Measurements from ENCODE around the gene PDLIM7.

Gene PDLIM7

DNA sequence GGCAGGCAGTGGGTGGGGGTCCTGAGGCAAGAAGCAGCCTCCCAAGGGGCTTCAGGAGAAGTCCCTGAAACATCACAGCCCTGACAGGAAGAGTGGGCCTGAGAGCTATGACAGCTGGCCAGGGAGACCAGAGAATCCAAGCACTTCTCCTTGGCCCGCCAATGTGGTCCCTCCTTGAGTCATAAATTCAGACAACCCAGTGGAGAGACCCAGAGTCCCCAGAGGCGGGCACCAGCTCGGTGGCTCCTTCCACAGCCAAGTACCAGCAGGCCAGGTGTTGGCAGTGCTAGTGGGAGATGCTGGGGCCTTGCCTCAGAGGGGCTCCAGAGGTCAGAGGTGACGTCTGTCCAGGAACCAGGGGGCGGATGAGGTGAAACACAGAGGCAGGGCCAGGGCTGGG, 13.8 kb upstream of the PDLIM7 start:
- ChIA-PET CTCF (interaction anchor here (1.2 to 12.3 kb wide), 5 partner anchors 10 to 141 kb away, joined by 3 to 206 read pairs (median 4); partner anchors contain the start of gene PDLIM7), POLR2A (interaction anchor here (1.0 to 1.1 kb wide), 2 partner anchors 57 to 141 kb away, joined by 3 read pairs; no protein-coding TSS in a partner anchor)
- H3K4me3 ChIP-seq (ENCODE audit: control insufficient read depth in 1 of 7, extremely low read depth in 1 of 7, insufficient read depth in 4 of 7, low read depth in 2 of 7, low read length in 6 of 7), result no peak overlapping the region
- H3K9me3 ChIP-seq (ENCODE audit: control extremely low read depth in 1 of 5, control insufficient read depth in 4 of 5, insufficient read depth in 2 of 5, low read depth in 1 of 5, low read length in 4 of 5), result no peaks in the 10 kb centered on the region
- H3K4me1 ChIP-seq (ENCODE audit: control extremely low read depth in 1 of 4, control insufficient read depth in 4 of 4, insufficient read depth in 4 of 4, low read length in 3 of 4), result peaks cover 10 to 60% (median 58%) of the 10 kb centered on the region in 4 experiments
- H3K27ac ChIP-seq (ENCODE audit: insufficient read depth in 1 of 2, low read depth in 1 of 2, low read length in 2 of 2, poor library complexity in 1 of 2, severe bottlenecking in 2 of 2), result peak overlapping the region; percentile 58 to 82
- 88% methylated on average over 5 of the region's 5 CpGs for WGBS (ENCODE audit: insufficient coverage)
- peak in 2 of 3 donors; percentile 16 to 27 for DNase-seq
- H3K27me3 ChIP-seq (replicated peaks in 2 of 5; ENCODE audit: control insufficient read depth in 4 of 5, insufficient read depth in 5 of 5, low read length in 4 of 5), result no peaks in the 10 kb centered on the region
- H3K36me3 ChIP-seq (ENCODE audit: control insufficient read depth in 4 of 4, insufficient read depth in 4 of 4, low read length in 3 of 4), result peaks cover 0 to 60% (median 50%) of the 10 kb centered on the region in 4 experiments

DNA sequence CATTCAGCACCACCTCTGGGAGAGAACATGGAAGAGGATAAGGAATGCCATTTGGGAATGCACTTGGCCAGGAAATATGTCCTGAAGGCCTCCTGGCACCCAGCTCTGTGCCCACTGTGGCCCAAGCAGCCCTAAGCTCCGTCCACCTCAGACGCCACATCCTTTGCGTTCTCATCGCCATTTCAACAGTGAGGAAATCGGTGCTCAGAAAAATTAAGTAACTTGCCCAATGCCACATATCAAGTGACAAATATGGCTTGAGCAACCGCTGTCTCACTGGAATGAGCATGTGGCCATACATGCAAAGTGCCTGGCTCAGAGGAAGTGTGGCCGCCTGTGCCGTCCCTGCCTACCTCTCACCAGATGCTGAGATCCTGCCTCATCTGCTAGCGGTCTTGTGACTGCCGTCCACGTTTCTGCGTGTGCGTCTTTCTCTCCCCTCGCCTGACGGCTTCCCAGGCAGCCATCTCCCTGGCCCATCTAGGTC, 13.2 kb upstream of the PDLIM7 start:
- WGBS (ENCODE audit: insufficient coverage), result 60% methylated on average over 15 of the region's 15 CpGs
- ChIA-PET POLR2A (interaction anchor here (1.0 to 1.1 kb wide), 2 partner anchors 56 to 141 kb away, joined by 3 read pairs; no protein-coding TSS in a partner anchor), CTCF (interaction anchor here (1.2 to 12.3 kb wide), 6 partner anchors 11 to 141 kb away, joined by 3 to 206 read pairs (median 4); partner anchors contain the start of gene PDLIM7)
- DNase-seq, result peak in 2 of 3 donors; percentile 78 to 81
- H3K27ac ChIP-seq (ENCODE audit: insufficient read depth in 1 of 2, low read depth in 1 of 2, low read length in 2 of 2, poor library complexity in 1 of 2, severe bottlenecking in 2 of 2), result peak overlapping the region; percentile 58 to 82
- peak overlapping the region in 4 of 7 experiments; percentile 71 to 83 (median 78) for H3K4me3 ChIP-seq (ENCODE audit: control insufficient read depth in 1 of 7, extremely low read depth in 1 of 7, insufficient read depth in 4 of 7, low read depth in 2 of 7, low read length in 6 of 7)
- peaks cover 0 to 57% (median 49%) of the 10 kb centered on the region in 4 experiments for H3K36me3 ChIP-seq (ENCODE audit: control insufficient read depth in 4 of 4, insufficient read depth in 4 of 4, low read length in 3 of 4)
- H3K9me3 ChIP-seq (ENCODE audit: control extremely low read depth in 1 of 5, control insufficient read depth in 4 of 5, insufficient read depth in 2 of 5, low read depth in 1 of 5, low read length in 4 of 5), result no peaks in the 10 kb centered on the region
- H3K4me1 ChIP-seq (ENCODE audit: control extremely low read depth in 1 of 4, control insufficient read depth in 4 of 4, insufficient read depth in 4 of 4, low read length in 3 of 4), result peaks cover 5 to 55% (median 52%) of the 10 kb centered on the region in 4 experiments
- H3K27me3 ChIP-seq (replicated peaks in 2 of 5; ENCODE audit: control insufficient read depth in 4 of 5, insufficient read depth in 5 of 5, low read length in 4 of 5), result no peaks in the 10 kb centered on the region

DNA sequence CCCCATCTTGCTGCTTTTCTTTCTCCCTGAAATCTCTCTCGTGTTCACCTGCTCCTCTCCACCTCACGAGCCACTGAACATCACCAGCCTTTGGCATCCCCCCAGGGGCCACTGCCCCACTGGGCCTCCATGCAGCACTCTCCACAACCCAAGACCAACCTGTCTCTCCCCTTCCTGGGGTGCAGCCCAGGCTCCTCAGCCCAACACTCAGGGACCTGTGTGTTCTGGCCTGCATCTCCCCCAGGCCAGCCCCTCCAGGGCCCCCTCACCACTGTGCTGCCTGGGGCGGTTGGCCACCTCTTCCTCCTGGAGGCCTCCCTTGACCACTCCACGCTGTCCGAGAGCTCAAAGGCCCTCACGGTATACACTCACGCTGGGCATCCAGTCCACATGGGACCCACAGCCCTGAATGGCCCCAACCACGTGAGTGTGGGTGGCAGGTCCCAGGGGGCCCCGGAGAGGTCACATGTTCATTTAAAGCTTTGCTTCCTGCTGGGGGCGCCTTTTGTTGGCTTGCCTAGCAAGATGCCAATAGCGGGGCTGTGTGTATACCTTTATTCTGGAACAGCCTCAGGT, 12.7 kb upstream of the PDLIM7 start:
- POLR2A ChIA-PET, result interaction anchor here (0.6 to 1.0 kb wide), 2 partner anchors 56 to 396 kb away, joined by 3 read pairs; no protein-coding TSS in a partner anchor
- Histone ChIP-seq H3K9me3 (ENCODE audit: control extremely low read depth in 1 of 5, control insufficient read depth in 4 of 5, insufficient read depth in 2 of 5, low read depth in 1 of 5, low read length in 4 of 5) (no peaks in the 10 kb centered on the region), H3K4me1 (ENCODE audit: control extremely low read depth in 1 of 4, control insufficient read depth in 4 of 4, insufficient read depth in 4 of 4, low read length in 3 of 4) (peaks cover 3 to 51% (median 47%) of the 10 kb centered on the region in 4 experiments), H3K4me3 (ENCODE audit: control insufficient read depth in 1 of 7, extremely low read depth in 1 of 7, insufficient read depth in 4 of 7, low read depth in 2 of 7, low read length in 6 of 7) (peak overlapping the region; percentile 3 to 83 (median 71)), H3K27ac (ENCODE audit: insufficient read depth in 1 of 2, low read depth in 1 of 2, low read length in 2 of 2, poor library complexity in 1 of 2, severe bottlenecking in 2 of 2) (peak overlapping the region; percentile 58 to 82), H3K27me3 (replicated peaks in 2 of 5; ENCODE audit: control insufficient read depth in 4 of 5, insufficient read depth in 5 of 5, low read length in 4 of 5) (no peaks in the 10 kb centered on the region), H3K36me3 (ENCODE audit: control insufficient read depth in 4 of 4, insufficient read depth in 4 of 4, low read length in 3 of 4) (peaks cover 0 to 56% (median 49%) of the 10 kb centered on the region in 4 experiments)
- DNase-seq, result peak in 2 of 3 donors; percentile 24 to 46
- CTCF ChIA-PET, result interaction anchor here (1.2 to 12.3 kb wide), 8 partner anchors 11 to 120 kb away, joined by 3 to 206 read pairs (median 4); partner anchors contain the start of gene PDLIM7
- WGBS (ENCODE audit: insufficient coverage), result 23% methylated on average over 7 of the region's 11 CpGs

DNA sequence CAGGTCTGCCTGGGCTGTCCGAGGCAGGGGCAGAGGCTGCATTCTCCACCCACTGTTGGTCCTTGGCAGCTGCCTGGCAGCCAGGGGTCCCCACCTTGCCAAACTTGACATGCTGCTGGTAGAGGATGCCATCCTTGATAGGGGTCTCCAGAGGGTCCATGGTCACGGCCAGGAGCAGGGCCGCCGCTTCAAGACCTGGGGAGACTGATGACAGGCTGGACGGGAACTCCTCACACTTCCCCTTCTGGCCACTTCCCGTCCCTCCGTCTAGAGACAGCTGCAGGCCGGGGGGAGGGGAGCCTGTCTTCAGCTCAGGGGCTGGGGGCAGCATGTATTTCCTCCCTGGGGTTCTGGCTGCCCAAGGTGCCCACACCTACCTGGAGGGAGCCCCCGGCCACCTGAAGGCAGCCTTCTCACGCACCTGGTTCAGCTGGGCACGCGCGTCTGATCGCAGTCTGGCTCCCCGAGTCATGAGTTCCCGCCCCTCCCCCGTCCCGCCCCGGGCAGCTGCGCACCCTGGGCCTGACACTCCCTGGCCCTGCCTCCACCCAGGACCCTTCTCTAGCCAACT, 12.1 kb upstream of the PDLIM7 start, which contains the start of gene DOK3:
Gene DOK3 (minus strand): TSS at position 446 of the 571 bp plus-strand sequence. CDS start 286 bp downstream, at position 160.
- no peaks in the 10 kb centered on the region for H3K9me3 ChIP-seq (ENCODE audit: control extremely low read depth in 1 of 5, control insufficient read depth in 4 of 5, insufficient read depth in 2 of 5, low read depth in 1 of 5, low read length in 4 of 5)
- peaks cover 0 to 56% (median 48%) of the 10 kb centered on the region in 4 experiments for H3K36me3 ChIP-seq (ENCODE audit: control insufficient read depth in 4 of 4, insufficient read depth in 4 of 4, low read length in 3 of 4)
- ChIA-PET CTCF (interaction anchor here (1.0 to 12.3 kb wide), 14 partner anchors 12 to 200 kb away, joined by 3 to 206 read pairs (median 6); partner anchors contain the start of genes PDLIM7 and PFN3), POLR2A (interaction anchor here (0.6 to 1.3 kb wide), 4 partner anchors 12 to 395 kb away, joined by 3 to 6 read pairs (median 3); partner anchors contain the start of genes PDLIM7 and TMED9)
- H3K27me3 ChIP-seq (replicated peaks in 2 of 5; ENCODE audit: control insufficient read depth in 4 of 5, insufficient read depth in 5 of 5, low read length in 4 of 5), result no peaks in the 10 kb centered on the region
- peaks cover 3 to 51% (median 47%) of the 10 kb centered on the region in 4 experiments for H3K4me1 ChIP-seq (ENCODE audit: control extremely low read depth in 1 of 4, control insufficient read depth in 4 of 4, insufficient read depth in 4 of 4, low read length in 3 of 4)
- H3K4me3 ChIP-seq (ENCODE audit: control insufficient read depth in 1 of 7, extremely low read depth in 1 of 7, insufficient read depth in 4 of 7, low read depth in 2 of 7, low read length in 6 of 7), result peak within 1 kb of the TSS; percentile 28 to 83 (median 71)
- DNase-seq, result peak in 2 of 3 donors; percentile 32 to 45
- H3K27ac ChIP-seq (ENCODE audit: insufficient read depth in 1 of 2, low read depth in 1 of 2, low read length in 2 of 2, poor library complexity in 1 of 2, severe bottlenecking in 2 of 2), result peak within 1 kb of the TSS; percentile 58 to 82
- 3% methylated on average over 16 of the region's 20 CpGs for WGBS (ENCODE audit: insufficient coverage)

DNA sequence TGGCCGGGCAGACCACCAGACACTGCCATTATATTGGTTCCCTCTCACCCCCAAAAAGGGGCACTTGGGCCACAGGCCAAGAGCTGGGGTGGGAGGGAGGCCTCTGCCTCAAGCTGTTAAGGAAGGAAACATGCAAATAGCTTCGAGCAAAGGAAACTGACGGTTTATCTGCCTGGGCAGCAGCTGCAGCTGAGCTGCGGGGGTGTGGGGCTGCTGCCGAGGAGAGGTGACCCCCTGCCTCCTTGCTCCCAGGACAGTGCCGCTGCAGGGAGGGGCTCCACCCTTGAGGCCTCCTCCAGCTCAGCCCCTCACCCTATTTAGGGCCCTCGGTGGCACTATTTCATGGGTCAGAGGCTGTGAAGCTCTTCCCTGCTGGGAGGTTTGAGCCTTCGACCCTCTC, 11.4 kb upstream of the PDLIM7 start:
- CTCF ChIA-PET, result interaction anchor here (1.0 to 12.3 kb wide), 18 partner anchors 13 to 199 kb away, joined by 3 to 206 read pairs (median 4); partner anchors contain the start of genes PDLIM7, PFN3 and SLC34A1
- peak in 2 of 3 donors; percentile 84 to 89 for DNase-seq
- POLR2A ChIA-PET, result interaction anchor here (0.6 to 1.4 kb wide), 4 partner anchors 11 to 53 kb away, joined by 3 to 6 read pairs (median 4); partner anchors contain the start of gene PDLIM7
- no peaks in the 10 kb centered on the region for H3K27me3 ChIP-seq (replicated peaks in 2 of 5; ENCODE audit: control insufficient read depth in 4 of 5, insufficient read depth in 5 of 5, low read length in 4 of 5)
- no peaks in the 10 kb centered on the region for H3K9me3 ChIP-seq (ENCODE audit: control extremely low read depth in 1 of 5, control insufficient read depth in 4 of 5, insufficient read depth in 2 of 5, low read depth in 1 of 5, low read length in 4 of 5)
- peak overlapping the region; percentile 58 to 82 for H3K27ac ChIP-seq (ENCODE audit: insufficient read depth in 1 of 2, low read depth in 1 of 2, low read length in 2 of 2, poor library complexity in 1 of 2, severe bottlenecking in 2 of 2)
- 0% methylated on average over 7 of the region's 8 CpGs for WGBS (ENCODE audit: insufficient coverage)
- H3K4me1 ChIP-seq (ENCODE audit: control extremely low read depth in 1 of 4, control insufficient read depth in 4 of 4, insufficient read depth in 4 of 4, low read length in 3 of 4), result peaks cover 3 to 51% (median 47%) of the 10 kb centered on the region in 4 experiments
- H3K4me3 ChIP-seq (ENCODE audit: control insufficient read depth in 1 of 7, extremely low read depth in 1 of 7, insufficient read depth in 4 of 7, low read depth in 2 of 7, low read length in 6 of 7), result peak overlapping the region; percentile 28 to 83 (median 71)
- peaks cover 0 to 56% (median 46%) of the 10 kb centered on the region in 4 experiments for H3K36me3 ChIP-seq (ENCODE audit: control insufficient read depth in 4 of 4, insufficient read depth in 4 of 4, low read length in 3 of 4)

DNA sequence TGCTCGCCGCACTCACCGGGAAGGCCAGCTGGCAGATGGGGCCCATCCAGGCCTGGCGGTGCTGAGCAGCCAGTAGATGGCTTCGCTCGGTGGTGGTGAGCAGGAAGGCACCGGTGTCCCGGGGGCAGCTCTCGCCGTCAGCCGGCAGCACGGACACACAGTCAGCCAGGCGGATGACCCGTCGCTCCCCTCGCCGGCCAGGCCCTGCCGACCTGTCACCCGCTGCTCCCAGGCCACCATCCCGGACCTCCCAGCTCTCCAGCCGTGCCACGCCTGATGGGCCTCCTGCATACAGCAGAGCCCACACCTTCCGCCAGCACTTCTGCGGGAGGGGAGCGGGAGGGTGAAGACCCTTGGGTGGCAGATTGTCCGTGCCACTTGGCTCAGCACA, 10.8 kb upstream of the PDLIM7 start:
- peak overlapping the region in 6 of 7 experiments; percentile 49 to 83 (median 74) for H3K4me3 ChIP-seq (ENCODE audit: control insufficient read depth in 1 of 7, extremely low read depth in 1 of 7, insufficient read depth in 4 of 7, low read depth in 2 of 7, low read length in 6 of 7)
- H3K27me3 ChIP-seq (replicated peaks in 2 of 5; ENCODE audit: control insufficient read depth in 4 of 5, insufficient read depth in 5 of 5, low read length in 4 of 5), result no peaks in the 10 kb centered on the region
- no peaks in the 10 kb centered on the region for H3K9me3 ChIP-seq (ENCODE audit: control extremely low read depth in 1 of 5, control insufficient read depth in 4 of 5, insufficient read depth in 2 of 5, low read depth in 1 of 5, low read length in 4 of 5)
- peaks cover 3 to 51% (median 47%) of the 10 kb centered on the region in 4 experiments for H3K4me1 ChIP-seq (ENCODE audit: control extremely low read depth in 1 of 4, control insufficient read depth in 4 of 4, insufficient read depth in 4 of 4, low read length in 3 of 4)
- H3K36me3 ChIP-seq (ENCODE audit: control insufficient read depth in 4 of 4, insufficient read depth in 4 of 4, low read length in 3 of 4), result peaks cover 0 to 56% (median 48%) of the 10 kb centered on the region in 4 experiments
- DNase-seq, result peak in 1 of 3 donors; percentile 46
- peak overlapping the region; percentile 58 to 82 for H3K27ac ChIP-seq (ENCODE audit: insufficient read depth in 1 of 2, low read depth in 1 of 2, low read length in 2 of 2, poor library complexity in 1 of 2, severe bottlenecking in 2 of 2)
- 7% methylated on average over 16 of the region's 26 CpGs for WGBS (ENCODE audit: insufficient coverage)
- ChIA-PET POLR2A (interaction anchor here (1.1 to 1.4 kb wide), 3 partner anchors 11 to 45 kb away, joined by 3 to 6 read pairs (median 5); partner anchors contain the start of gene PDLIM7), CTCF (interaction anchor here (1.0 to 12.3 kb wide), 21 partner anchors 11 to 199 kb away, joined by 3 to 206 read pairs (median 4); partner anchors contain the start of genes PDLIM7 and SLC34A1)

Measured in common myeloid progenitor, CD34-positive (primary cell).